Measurements from ENCODE around the gene C20orf204. TPM values are rescaled to one million over a fixed set of nuclear protein-coding genes. Genes with fewer than 3 reads are reported as not detected.

The C20orf204 gene
- 0.98 TPM for total RNA-seq

GRCh38 chr20:64035933-64036345 is at the start of gene C20orf204:
Gene C20orf204 (plus strand): TSS chr20:64036182. CDS start chr20:64036324, 142 bp downstream.
- peaks cover 0 to 18% of the 10 kb centered on the region in 2 donors for H3K36me3 ChIP-seq
- H3K4me3 ChIP-seq: no peak within 1 kb of the TSS
- H3K9me3 ChIP-seq: no peaks in the 10 kb centered on the region
- intact Hi-C loops (cut with DNase I): no loop called here
- H3K4me1 ChIP-seq: peaks cover 32% of the 10 kb centered on the region
- DNase-seq (ENCODE audit: extremely low spot score in 2 of 2): no peak
- peaks cover 7% of the 10 kb centered on the region for H3K27me3 ChIP-seq
- no peak within 1 kb of the TSS for H3K27ac ChIP-seq
- TF ChIP-seq, protein P1, sequence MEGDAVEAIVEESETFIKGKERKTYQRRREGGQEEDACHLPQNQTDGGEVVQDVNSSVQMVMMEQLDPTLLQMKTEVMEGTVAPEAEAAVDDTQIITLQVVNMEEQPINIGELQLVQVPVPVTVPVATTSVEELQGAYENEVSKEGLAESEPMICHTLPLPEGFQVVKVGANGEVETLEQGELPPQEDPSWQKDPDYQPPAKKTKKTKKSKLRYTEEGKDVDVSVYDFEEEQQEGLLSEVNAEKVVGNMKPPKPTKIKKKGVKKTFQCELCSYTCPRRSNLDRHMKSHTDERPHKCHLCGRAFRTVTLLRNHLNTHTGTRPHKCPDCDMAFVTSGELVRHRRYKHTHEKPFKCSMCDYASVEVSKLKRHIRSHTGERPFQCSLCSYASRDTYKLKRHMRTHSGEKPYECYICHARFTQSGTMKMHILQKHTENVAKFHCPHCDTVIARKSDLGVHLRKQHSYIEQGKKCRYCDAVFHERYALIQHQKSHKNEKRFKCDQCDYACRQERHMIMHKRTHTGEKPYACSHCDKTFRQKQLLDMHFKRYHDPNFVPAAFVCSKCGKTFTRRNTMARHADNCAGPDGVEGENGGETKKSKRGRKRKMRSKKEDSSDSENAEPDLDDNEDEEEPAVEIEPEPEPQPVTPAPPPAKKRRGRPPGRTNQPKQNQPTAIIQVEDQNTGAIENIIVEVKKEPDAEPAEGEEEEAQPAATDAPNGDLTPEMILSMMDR (IDR thresholded peaks at IDR 0.05): no peak
- no peak for TF ChIP-seq POLR2A (IDR thresholded peaks at IDR 0.05)
- no peak for TF ChIP-seq POLR2AphosphoS5 (IDR thresholded peaks at IDR 0.05; ENCODE audit: insufficient read depth in 1 of 2, low read depth in 1 of 2)

DNA sequence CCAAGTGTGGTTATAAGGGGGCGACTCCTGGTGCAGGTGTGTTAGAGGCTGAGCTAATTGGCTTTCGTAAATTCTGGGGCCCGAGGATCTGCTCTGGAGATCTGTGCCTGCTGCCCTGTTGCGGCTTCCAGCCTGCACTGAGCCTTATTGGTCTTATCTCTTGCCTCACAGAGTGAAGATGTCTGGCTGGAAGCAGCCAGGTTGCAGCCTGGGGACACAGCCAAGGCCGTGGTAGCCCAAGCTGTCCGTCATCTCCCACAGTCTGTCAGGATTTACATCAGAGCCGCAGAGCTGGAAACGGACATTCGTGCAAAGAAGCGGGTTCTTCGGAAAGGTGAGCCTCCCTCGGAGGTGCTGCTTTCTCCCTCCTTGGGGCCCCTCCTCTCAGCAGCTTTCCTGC is 35.1 kb upstream of the C20orf204 start:
- H3K27me3 ChIP-seq: no peaks in the 10 kb centered on the region
- no peak overlapping the region for H3K27ac ChIP-seq
- intact Hi-C loops (cut with DNase I): no loop called here
- no peak overlapping the region for H3K4me3 ChIP-seq
- DNase-seq (ENCODE audit: extremely low spot score in 2 of 2): no peak
- TF ChIP-seq, protein P1 (IDR thresholded peaks at IDR 0.05): no peak
- TF ChIP-seq POLR2AphosphoS5 (IDR thresholded peaks at IDR 0.05; ENCODE audit: insufficient read depth in 1 of 2, low read depth in 1 of 2) (no peak), POLR2A (IDR thresholded peaks at IDR 0.05) (no peak)
- H3K4me1 ChIP-seq: peaks cover 18% of the 10 kb centered on the region
- H3K9me3 ChIP-seq: no peaks in the 10 kb centered on the region
- peaks cover 0 to 93% of the 10 kb centered on the region in 2 donors for H3K36me3 ChIP-seq

DNA sequence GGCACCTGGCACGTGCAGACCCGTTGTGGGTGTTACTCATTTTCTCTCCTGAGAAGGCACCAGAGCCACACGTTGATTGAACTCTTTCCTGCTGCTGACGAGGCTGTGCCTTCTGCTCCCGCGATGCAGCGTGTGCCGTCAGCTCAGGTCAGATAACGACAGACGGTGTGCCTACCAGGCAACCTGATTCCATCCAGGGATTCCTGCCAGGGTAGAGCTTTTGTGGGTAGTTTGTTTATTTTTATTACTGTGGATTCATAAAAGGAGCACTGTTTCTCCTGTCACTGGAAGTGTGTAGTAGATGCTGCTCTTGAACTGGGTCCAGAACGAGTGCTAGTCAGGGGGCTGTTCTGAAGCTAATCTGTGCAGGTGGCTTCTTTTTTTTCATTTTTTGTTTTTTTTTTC is 34.4 kb upstream of the C20orf204 start:
- no peaks in the 10 kb centered on the region for H3K9me3 ChIP-seq
- no peak overlapping the region for H3K4me3 ChIP-seq
- DNase-seq (ENCODE audit: extremely low spot score in 2 of 2): no peak
- peaks cover 18% of the 10 kb centered on the region for H3K4me1 ChIP-seq
- TF ChIP-seq POLR2AphosphoS5 (IDR thresholded peaks at IDR 0.05; ENCODE audit: insufficient read depth in 1 of 2, low read depth in 1 of 2) (no peak), POLR2A (IDR thresholded peaks at IDR 0.05) (no peak)
- TF ChIP-seq, protein P1 (IDR thresholded peaks at IDR 0.05): no peak
- no peaks in the 10 kb centered on the region for H3K27me3 ChIP-seq
- peaks cover 0 to 89% of the 10 kb centered on the region in 2 donors for H3K36me3 ChIP-seq
- no peak overlapping the region for H3K27ac ChIP-seq
- intact Hi-C loops (cut with DNase I): no loop called here

DNA sequence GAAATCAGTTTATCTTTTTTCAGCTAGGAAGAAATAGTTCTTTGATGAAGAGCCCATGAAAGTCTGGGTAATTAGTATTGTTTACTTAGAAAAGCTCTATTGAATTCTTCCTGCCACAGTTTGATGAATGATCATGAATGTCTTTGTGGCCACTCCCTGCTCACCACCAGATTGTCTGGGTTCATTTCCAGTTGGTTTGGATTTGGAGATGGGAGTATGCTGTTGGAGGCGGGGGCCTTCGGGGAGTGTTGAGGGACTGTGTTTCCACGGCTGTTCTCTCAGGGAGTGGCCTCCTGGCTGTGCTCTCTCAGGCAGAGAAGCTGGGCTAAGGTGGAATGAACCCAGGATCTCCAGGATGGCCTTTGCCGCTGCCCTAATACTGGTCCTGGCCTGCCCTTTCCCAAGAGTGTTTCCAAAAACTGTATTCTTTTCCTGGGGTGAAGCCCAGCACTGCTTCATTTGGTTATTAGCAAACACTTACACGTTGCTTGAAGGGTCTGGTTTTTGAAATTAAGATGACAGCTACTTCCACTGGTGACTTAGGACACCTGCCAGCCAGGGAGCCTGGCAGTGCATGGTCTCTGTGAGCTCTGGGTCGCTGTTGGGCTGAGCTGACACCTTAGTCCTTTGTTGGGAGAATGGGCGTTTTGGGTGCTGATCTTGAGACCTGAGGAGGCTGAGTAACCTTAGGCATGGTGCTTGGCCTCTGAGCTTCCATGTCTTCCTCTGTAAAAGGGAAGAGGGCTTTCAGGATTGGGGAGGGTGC is 31.8 kb upstream of the C20orf204 start:
- TF ChIP-seq, protein P1 (IDR thresholded peaks at IDR 0.05): no peak
- no peak for TF ChIP-seq POLR2AphosphoS5 (IDR thresholded peaks at IDR 0.05; ENCODE audit: insufficient read depth in 1 of 2, low read depth in 1 of 2)
- TF ChIP-seq POLR2A (IDR thresholded peaks at IDR 0.05): no peak
- H3K4me1 ChIP-seq: peaks cover 18% of the 10 kb centered on the region
- DNase-seq (ENCODE audit: extremely low spot score in 2 of 2): no peak
- H3K27me3 ChIP-seq: no peaks in the 10 kb centered on the region
- H3K4me3 ChIP-seq: no peak overlapping the region
- H3K9me3 ChIP-seq: no peaks in the 10 kb centered on the region
- peaks cover 0 to 74% of the 10 kb centered on the region in 2 donors for H3K36me3 ChIP-seq
- intact Hi-C loops (cut with DNase I): no loop called here
- no peak overlapping the region for H3K27ac ChIP-seq

- no peak overlapping the region for H3K4me3 ChIP-seq
- no peak overlapping the region for H3K27ac ChIP-seq
- H3K27me3 ChIP-seq: no peaks in the 10 kb centered on the region
- H3K9me3 ChIP-seq: no peaks in the 10 kb centered on the region
- no peak for DNase-seq (ENCODE audit: extremely low spot score in 2 of 2)
- H3K4me1 ChIP-seq: peaks cover 18% of the 10 kb centered on the region
- intact Hi-C loops (cut with DNase I): no loop called here
- peaks cover 0 to 72% of the 10 kb centered on the region in 2 donors for H3K36me3 ChIP-seq
- TF ChIP-seq POLR2AphosphoS5 (IDR thresholded peaks at IDR 0.05; ENCODE audit: insufficient read depth in 1 of 2, low read depth in 1 of 2): no peak
- TF ChIP-seq, protein P1 (IDR thresholded peaks at IDR 0.05): no peak
- TF ChIP-seq POLR2A (IDR thresholded peaks at IDR 0.05): no peak
These were observed 30.6 kb upstream of the C20orf204 start for GRCh38 chr20:64005394-64005793.

Measured in vagina (tissue), 2 donors.